ENCODE data around the gene TMEM100. TPM values are rescaled to one million over a fixed set of nuclear protein-coding genes. Genes with fewer than 3 reads are reported as not detected.

TMEM100 gene
- polyA plus RNA-seq, 1 of the 3 experiments (the other 2 are of a cell fraction) = 1.7 TPM

- Histone ChIP-seq H2AFZ (ENCODE audit: low read depth) (no peak overlapping the region), H3K27ac (ENCODE audit: low read depth in 2 of 2, low read length in 1 of 2) (peak overlapping the region in 1 of 2 experiments; percentile 37; a peak in 1 of 4 replicates), H3K4me2 (no peak overlapping the region), H3K4me1 (ENCODE audit: control insufficient read depth in 1 of 2, insufficient read depth in 2 of 2, low read depth in 1 of 2, low read length in 1 of 2) (peaks cover 8 to 9% of the 10 kb centered on the region in 2 experiments), H3K4me3 (ENCODE audit: low read depth in 2 of 2, low read length in 1 of 2) (no peak overlapping the region), H3K27me3 (ENCODE audit: insufficient read depth) (no peaks in the 10 kb centered on the region), H3K9me3 (no peaks in the 10 kb centered on the region), H3F3A (replicated peaks; ENCODE audit: insufficient read depth) (peaks cover 8% of the 10 kb centered on the region), H3K79me2 (ENCODE audit: insufficient read depth) (no peaks in the 10 kb centered on the region), H3K36me3 (replicated peaks in 1 of 2; ENCODE audit: control insufficient read depth in 1 of 2, insufficient read depth in 2 of 2, low read length in 1 of 2) (peaks cover 27 to 29% of the 10 kb centered on the region in 2 experiments), H4K20me1 (ENCODE audit: insufficient read depth) (peaks cover 11% of the 10 kb centered on the region; the same call in 1 of the 2 replicates), H3K9ac (no peak overlapping the region), H3K9me2 (no peaks in the 10 kb centered on the region)
- POLR2A ChIA-PET = interaction anchor here (1.1 kb wide), 1 partner anchor 18 kb away, joined by 4 read pairs; the partner anchor contains the start of gene PCTP
- DNase-seq = peak; percentile 43
- CTCF ChIA-PET = interaction anchor here (1.1 to 19.5 kb wide), 24 partner anchors 9 to 550 kb away, joined by 3 to 499 read pairs (median 14); partner anchors contain the start of genes PCTP and TMEM100
- TF ChIP-seq MAX (IDR thresholded peaks at IDR 0.05; ENCODE audit: low read depth) (no peak), TCF12 (IDR thresholded peaks at IDR 0.05) (peak; percentile 41; the same call in 1 of the 2 replicates), GATA2 (CRISPR knock-in tag; IDR thresholded peaks at IDR 0.05) (no peak), RFX5 (IDR thresholded peaks at IDR 0.05; ENCODE audit: low read length) (no peak), USF2 (IDR thresholded peaks at IDR 0.05; ENCODE audit: borderline replicate concordance, low read depth, low read length) (peak; percentile 56; the same call in 1 of the 2 replicates), RAD21 (IDR thresholded peaks at IDR 0.05; ENCODE audit: low read length) (no peak), IRF3 (IDR thresholded peaks at IDR 0.05; ENCODE audit: low read depth, low read length) (no peak), YY1 (IDR thresholded peaks at IDR 0.05; ENCODE audit: low read depth) (no peak), RXRA (IDR thresholded peaks at IDR 0.05; ENCODE audit: borderline replicate concordance, low read depth) (no peak), CTCF (IDR thresholded peaks at IDR 0.05) (no peak), CHD2 (IDR thresholded peaks at IDR 0.05; ENCODE audit: low read length, partially characterized antibody) (no peak), SIN3A (IDR thresholded peaks at IDR 0.05; ENCODE audit: borderline replicate concordance, low read depth, low read length) (no peak), MXI1 (IDR thresholded peaks at IDR 0.05; ENCODE audit: low read depth, low read length) (peak; percentile 62; the same call in 1 of the 2 replicates), RCOR1 (IDR thresholded peaks at IDR 0.05; ENCODE audit: low read length) (peak; percentile 9; the same call in 1 of the 2 replicates), MEF2A (IDR thresholded peaks at IDR 0.05; ENCODE audit: borderline replicate concordance, low read depth) (no peak), FOXJ3 (CRISPR knock-in tag; IDR thresholded peaks at IDR 0.05) (no peak), ZBTB33 (IDR thresholded peaks at IDR 0.05; ENCODE audit: borderline replicate concordance, low read depth) (no peak), USF1 (IDR thresholded peaks at IDR 0.05; ENCODE audit: borderline replicate concordance, low read depth) (peak; percentile 76; the same call in 1 of the 2 replicates), TEAD4 (IDR thresholded peaks at IDR 0.05; ENCODE audit: borderline replicate concordance, insufficient read depth) (no peak), EP300 (IDR thresholded peaks at IDR 0.05; ENCODE audit: borderline replicate concordance in 1 of 2, low read depth in 1 of 2, low read length in 1 of 2) (no peak), EZH2phosphoT487 (IDR thresholded peaks at IDR 0.05; ENCODE audit: borderline replicate concordance, low read depth) (no peak)
These were observed 46.4 kb upstream of the TMEM100 start for GRCh38 chr17:55768936-55769624.

All from SK-N-SH (cell line).